Brain pericyte (primary cell): ENCODE data around the gene CCDC17.
"Not testable (repeated sequence)": the region's sequence is repeated elsewhere in the genome, so short reads cannot be mapped to it uniquely, and the experiment has no call there.

ENCODE experiments used
- DNase-seq: peaks from one replicate; pipeline ENCODE4 v3.0.0-alpha.2; 2012; ENCODE audit warnings: low read depth, low spot score

CCDC17 gene

GRCh38 chr1:45621895-45622523 lies 1.8 kb downstream of the CCDC17 start:
- DNase-seq = no peak

GRCh38 chr1:45621501-45621836 lies 2.4 kb downstream of the CCDC17 start:
- no peak for DNase-seq

- no peak for DNase-seq
These were observed 3.0 kb downstream of the CCDC17 start for GRCh38 chr1:45620588-45621500.

GRCh38 chr1:45619149-45619921 lies 4.5 kb downstream of the CCDC17 start:
- no peak for DNase-seq

GRCh38 chr1:45617618-45618017 lies 6.2 kb downstream of the CCDC17 start:
- DNase-seq = no peak

GRCh38 chr1:45615885-45616284 lies 8.0 kb downstream of the CCDC17 start:
- no peak for DNase-seq

- no peak for DNase-seq
These were observed 10.8 kb downstream of the CCDC17 start for GRCh38 chr1:45612941-45613579.

- no peak for DNase-seq
These were observed 13.1 kb downstream of the CCDC17 start for GRCh38 chr1:45610589-45611226.

- no peak for DNase-seq
These were observed 15.4 kb downstream of the CCDC17 start for GRCh38 chr1:45608175-45609156.

GRCh38 chr1:45607404-45608074 lies 16.3 kb downstream of the CCDC17 start:
- DNase-seq = no peak

GRCh38 chr1:45604239-45604638 lies 19.6 kb downstream of the CCDC17 start:
- DNase-seq = no peak

GRCh38 chr1:45596765-45597164 lies 27.1 kb downstream of the CCDC17 start:
- not testable (repeated sequence) for DNase-seq

GRCh38 chr1:45594412-45594811 lies 29.4 kb downstream of the CCDC17 start:
- DNase-seq = no peak

- no peak for DNase-seq
These were observed 34.0 kb downstream of the CCDC17 start for GRCh38 chr1:45589861-45590260.

GRCh38 chr1:45586769-45587168 lies 37.1 kb downstream of the CCDC17 start:
- no peak for DNase-seq

GRCh38 chr1:45585496-45586075 lies 38.3 kb downstream of the CCDC17 start:
- DNase-seq = no peak

GRCh38 chr1:45585110-45585426 lies 38.8 kb downstream of the CCDC17 start:
- no peak for DNase-seq

GRCh38 chr1:45584351-45585109 lies 39.3 kb downstream of the CCDC17 start:
- DNase-seq = peak; percentile 56
